ENCODE measurements around the gene GNG2.

GRCh38 chr14:51957950-51958349, 97.5 kb downstream of the GNG2 start:
- TF ChIP-seq CTCF (tag by site-specific recombination; IDR thresholded peaks at IDR 0.05) (no peak), HOXA7 (CRISPR knock-in tag; IDR thresholded peaks at IDR 0.05; ENCODE audit: borderline replicate concordance) (no peak), KLF16 (tag by site-specific recombination; IDR thresholded peaks at IDR 0.05) (no peak), SALL2 (tag by site-specific recombination; IDR thresholded peaks at IDR 0.05; ENCODE audit: borderline replicate concordance) (no peak)
